HL-60 (cell line): ENCODE measurements around the gene DTX3.
"Not testable (repeated sequence)": the region's sequence is repeated elsewhere in the genome, so short reads cannot be mapped to it uniquely, and the experiment has no call there.

Source experiments
- DNase-seq, 2 experiments: peaks; one replicate each; pipeline ENCODE4 v3.0.0-alpha.2; 2010 to 2020; ENCODE audit warnings: low read depth in 1 of 2, low spot score in 1 of 2
- H3K27ac ChIP-seq: fragments of 250-450 bp; sonication (Bioruptor Pico); replicated peaks from 2 replicates; pipeline ENCODE4 v1.5.1; 2020; ENCODE audit warnings: mild to moderate bottlenecking, moderate library complexity
- H3K27me3 ChIP-seq: fragments of 250-450 bp; sonication (Bioruptor Pico); 2 replicates; pipeline ENCODE4 v1.5.1; 2021; ENCODE audit warnings: mild to moderate bottlenecking, moderate library complexity; ENCODE audit not compliant: insufficient read depth, poor library complexity, severe bottlenecking
- H3K4me3 ChIP-seq: replicated peaks from 2 replicates; pipeline ENCODE4 v1.5.1; 2011; ENCODE audit warnings: mild to moderate bottlenecking, control low read depth, low read length; ENCODE audit not compliant: insufficient read depth
- GABPA ChIP-seq: IDR thresholded peaks from 2 replicates; pipeline ENCODE4 v1.6.1; 2012; ENCODE audit warnings: low read depth
- POLR2AphosphoS5 ChIP-seq: IDR thresholded peaks from 2 replicates; pipeline ENCODE4 v1.6.1; 2012; ENCODE audit warnings: low read depth
- SPI1 ChIP-seq: IDR thresholded peaks from 2 replicates; pipeline ENCODE4 v1.6.1; 2012; ENCODE audit warnings: low read depth, mild to moderate bottlenecking, borderline replicate concordance
- TF ChIP-seq, protein P1 (sequence below): IDR thresholded peaks from one replicate; pipeline ENCODE4 v1.5.1; 2011; ENCODE audit warnings: low read length, control low read depth, inconsistent platforms; ENCODE audit not compliant: insufficient read depth
- TF ChIP-seq, protein P2 (sequence below): IDR thresholded peaks from 2 replicates; pipeline ENCODE4 v1.6.1; 2012; ENCODE audit warnings: low read depth; ENCODE audit not compliant: insufficient replicate concordance

The DTX3 gene

DNA sequence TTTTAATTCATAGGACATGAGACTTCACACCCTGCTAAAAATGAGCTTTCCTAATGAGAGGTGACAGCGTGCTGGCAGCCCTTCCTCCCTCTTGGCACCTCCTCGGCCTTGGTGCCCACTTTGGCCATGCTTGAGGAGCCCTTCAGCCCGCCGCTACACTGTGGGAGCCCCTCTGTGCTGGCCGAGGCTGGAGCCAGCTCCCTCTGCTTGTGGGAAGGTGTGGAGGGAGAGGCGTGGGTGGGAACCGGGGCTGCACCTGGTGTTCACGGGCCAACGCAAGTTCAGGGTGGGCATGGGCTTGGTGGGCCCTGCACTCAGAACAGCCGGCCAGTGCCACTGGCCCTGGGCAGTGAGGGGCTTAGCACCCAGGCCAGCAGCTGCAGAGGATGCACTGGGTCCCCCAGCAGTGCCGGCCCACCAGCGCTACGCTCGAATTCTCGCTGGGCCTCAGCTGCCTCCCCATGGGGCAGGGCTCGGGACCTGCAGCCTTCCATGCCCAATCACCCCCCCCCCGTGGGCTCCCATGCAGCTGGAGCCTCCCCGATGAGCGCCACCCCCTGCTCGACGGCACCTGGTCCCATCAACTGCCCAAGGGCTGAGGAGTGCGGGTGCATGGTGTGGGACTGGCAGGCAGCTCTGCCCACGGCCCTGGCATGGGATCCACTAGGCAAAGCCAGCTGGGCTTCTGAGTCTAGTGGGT, 51.1 kb downstream of the DTX3 start:
- Histone ChIP-seq H3K27ac (no peak overlapping the region), H3K4me3 (no peak overlapping the region), H3K27me3 (no peaks in the 10 kb centered on the region)
- no peak for DNase-seq
- TF ChIP-seq, protein P1, sequence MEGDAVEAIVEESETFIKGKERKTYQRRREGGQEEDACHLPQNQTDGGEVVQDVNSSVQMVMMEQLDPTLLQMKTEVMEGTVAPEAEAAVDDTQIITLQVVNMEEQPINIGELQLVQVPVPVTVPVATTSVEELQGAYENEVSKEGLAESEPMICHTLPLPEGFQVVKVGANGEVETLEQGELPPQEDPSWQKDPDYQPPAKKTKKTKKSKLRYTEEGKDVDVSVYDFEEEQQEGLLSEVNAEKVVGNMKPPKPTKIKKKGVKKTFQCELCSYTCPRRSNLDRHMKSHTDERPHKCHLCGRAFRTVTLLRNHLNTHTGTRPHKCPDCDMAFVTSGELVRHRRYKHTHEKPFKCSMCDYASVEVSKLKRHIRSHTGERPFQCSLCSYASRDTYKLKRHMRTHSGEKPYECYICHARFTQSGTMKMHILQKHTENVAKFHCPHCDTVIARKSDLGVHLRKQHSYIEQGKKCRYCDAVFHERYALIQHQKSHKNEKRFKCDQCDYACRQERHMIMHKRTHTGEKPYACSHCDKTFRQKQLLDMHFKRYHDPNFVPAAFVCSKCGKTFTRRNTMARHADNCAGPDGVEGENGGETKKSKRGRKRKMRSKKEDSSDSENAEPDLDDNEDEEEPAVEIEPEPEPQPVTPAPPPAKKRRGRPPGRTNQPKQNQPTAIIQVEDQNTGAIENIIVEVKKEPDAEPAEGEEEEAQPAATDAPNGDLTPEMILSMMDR = no peak
- TF ChIP-seq GABPA = no peak
- TF ChIP-seq POLR2AphosphoS5 = no peak
- TF ChIP-seq, protein P2, sequence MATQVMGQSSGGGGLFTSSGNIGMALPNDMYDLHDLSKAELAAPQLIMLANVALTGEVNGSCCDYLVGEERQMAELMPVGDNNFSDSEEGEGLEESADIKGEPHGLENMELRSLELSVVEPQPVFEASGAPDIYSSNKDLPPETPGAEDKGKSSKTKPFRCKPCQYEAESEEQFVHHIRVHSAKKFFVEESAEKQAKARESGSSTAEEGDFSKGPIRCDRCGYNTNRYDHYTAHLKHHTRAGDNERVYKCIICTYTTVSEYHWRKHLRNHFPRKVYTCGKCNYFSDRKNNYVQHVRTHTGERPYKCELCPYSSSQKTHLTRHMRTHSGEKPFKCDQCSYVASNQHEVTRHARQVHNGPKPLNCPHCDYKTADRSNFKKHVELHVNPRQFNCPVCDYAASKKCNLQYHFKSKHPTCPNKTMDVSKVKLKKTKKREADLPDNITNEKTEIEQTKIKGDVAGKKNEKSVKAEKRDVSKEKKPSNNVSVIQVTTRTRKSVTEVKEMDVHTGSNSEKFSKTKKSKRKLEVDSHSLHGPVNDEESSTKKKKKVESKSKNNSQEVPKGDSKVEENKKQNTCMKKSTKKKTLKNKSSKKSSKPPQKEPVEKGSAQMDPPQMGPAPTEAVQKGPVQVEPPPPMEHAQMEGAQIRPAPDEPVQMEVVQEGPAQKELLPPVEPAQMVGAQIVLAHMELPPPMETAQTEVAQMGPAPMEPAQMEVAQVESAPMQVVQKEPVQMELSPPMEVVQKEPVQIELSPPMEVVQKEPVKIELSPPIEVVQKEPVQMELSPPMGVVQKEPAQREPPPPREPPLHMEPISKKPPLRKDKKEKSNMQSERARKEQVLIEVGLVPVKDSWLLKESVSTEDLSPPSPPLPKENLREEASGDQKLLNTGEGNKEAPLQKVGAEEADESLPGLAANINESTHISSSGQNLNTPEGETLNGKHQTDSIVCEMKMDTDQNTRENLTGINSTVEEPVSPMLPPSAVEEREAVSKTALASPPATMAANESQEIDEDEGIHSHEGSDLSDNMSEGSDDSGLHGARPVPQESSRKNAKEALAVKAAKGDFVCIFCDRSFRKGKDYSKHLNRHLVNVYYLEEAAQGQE = no peak
- TF ChIP-seq SPI1 = no peak

DNA sequence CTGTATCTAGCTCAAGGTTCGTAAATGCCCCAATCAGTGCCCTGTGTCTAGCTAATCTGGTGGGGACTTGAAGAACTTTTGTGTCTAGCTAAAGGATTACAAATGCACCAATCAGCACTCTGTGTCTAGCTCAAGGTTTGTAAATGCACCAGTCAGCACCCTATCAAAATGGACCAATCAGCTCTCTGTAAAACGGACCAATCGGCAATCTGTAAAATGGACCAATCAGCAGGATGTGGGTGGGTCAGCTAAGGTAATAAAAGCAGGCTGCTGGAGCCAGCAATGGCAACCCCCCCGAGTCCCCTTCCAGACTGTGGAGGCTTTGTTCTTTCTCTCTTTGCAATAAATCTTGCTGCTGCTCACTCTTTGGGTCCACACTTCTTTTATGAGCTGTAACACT, 51.8 kb downstream of the DTX3 start:
- H3K4me3 ChIP-seq, H3K27me3 ChIP-seq, H3K27ac ChIP-seq, DNase-seq: not testable (repeated sequence)

DNA sequence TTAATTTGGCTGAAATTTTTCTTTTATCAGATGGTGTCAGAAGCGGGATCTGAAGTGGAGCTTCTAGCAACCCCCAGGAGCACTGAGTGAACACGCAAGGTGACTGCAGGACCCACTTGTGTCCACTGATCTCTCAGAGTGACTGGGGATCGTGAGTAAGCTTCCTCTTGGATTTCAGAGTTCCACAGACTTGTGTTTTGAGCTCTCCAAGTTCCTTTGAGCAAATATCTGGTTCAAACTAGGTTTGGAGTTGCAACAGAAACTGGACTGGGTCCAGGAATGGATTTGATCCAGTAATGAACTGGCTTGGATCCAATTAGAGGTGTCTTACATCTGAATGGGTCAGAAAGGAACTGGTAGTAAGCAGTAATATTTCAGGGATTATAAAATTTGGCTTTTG, 53.1 kb downstream of the DTX3 start:
- TF ChIP-seq, protein P1 = no peak
- no peak for TF ChIP-seq SPI1
- no peaks in the 10 kb centered on the region for H3K27me3 ChIP-seq
- no peak for DNase-seq
- no peak overlapping the region for H3K27ac ChIP-seq
- H3K4me3 ChIP-seq = no peak overlapping the region

DNA sequence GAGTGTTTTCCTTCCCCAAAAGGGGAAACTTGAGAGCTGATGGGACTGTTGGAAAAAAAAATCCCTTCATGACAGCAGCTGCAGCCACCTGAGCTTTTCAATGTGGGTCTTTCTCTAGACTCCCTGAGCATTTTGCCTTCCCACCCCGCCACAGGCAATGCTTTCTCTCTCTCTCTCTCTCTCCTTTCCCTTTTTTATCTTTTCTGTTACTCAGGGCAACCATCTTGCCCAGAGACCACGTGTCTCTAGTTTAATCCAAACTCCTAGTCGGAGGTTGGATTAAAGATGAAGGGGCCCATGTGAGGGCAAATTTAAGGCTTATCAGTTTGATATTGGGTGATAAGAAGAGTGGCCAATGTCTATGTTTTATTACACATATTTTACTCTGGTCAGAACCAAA, 54.3 kb downstream of the DTX3 start:
- no peak overlapping the region for H3K4me3 ChIP-seq

More for the DNA sequence above, 54.3 kb downstream of the DTX3 start:
- TF ChIP-seq, protein P1 = no peak
- TF ChIP-seq, protein P2 = no peak
- TF ChIP-seq GABPA = no peak
- no peak for TF ChIP-seq SPI1
- no peak overlapping the region for H3K27ac ChIP-seq
- no peak for DNase-seq
- no peaks in the 10 kb centered on the region for H3K27me3 ChIP-seq
